Gastrocnemius medialis (tissue), 4 donors: ENCODE data around the gene SH3BP4. TPM values are rescaled to one million over a fixed set of nuclear protein-coding genes. Genes with fewer than 3 reads are reported as not detected.

Source experiments
- ATAC-seq, 2 donors: fragments of 150-250 bp; one replicate each; pipeline ENCODE4 v1.9.1; 2016
- DNase-seq, 2 donors: peaks; one replicate each; pipeline ENCODE4 v3.0.0-alpha.2; 2019
- H3K27ac ChIP-seq, 4 donors: fragments of 200-600 bp; sonication (generic); 1 replicate in 1 of 4; 2 replicates in 3 of 4; pipeline ENCODE4 v1.5.1; 2016 to 2018; ENCODE audit warnings: mild to moderate bottlenecking in 2 of 4, moderate library complexity in 1 of 4
- H3K27me3 ChIP-seq, 3 donors: fragments of 200-600 bp; sonication (generic) in 2 of 3; 1 replicate in 1 of 3; 2 replicates in 2 of 3; pipeline versions ENCODE4 v1.5.1 to v1.6.0; 2016 to 2019; ENCODE audit warnings: mild to moderate bottlenecking in 1 of 3, moderate library complexity in 1 of 3
- H3K36me3 ChIP-seq, 2 donors: fragments of 200-600 bp; sonication (generic) in 1 of 2; one replicate each; pipeline ENCODE4 v1.5.1; 2017 to 2018
- H3K4me1 ChIP-seq, 2 donors: fragments of 200-600 bp; sonication (generic) in 1 of 2; one replicate each; pipeline ENCODE4 v1.5.1; 2016 to 2017; ENCODE audit warnings: mild to moderate bottlenecking in 2 of 2
- H3K4me3 ChIP-seq, 4 donors: fragments of 200-600 bp; sonication (generic) in 3 of 4; 1 replicate in 1 of 4; 2 replicates in 3 of 4; pipeline ENCODE4 v1.5.1; 2016 to 2019; ENCODE audit warnings: mild to moderate bottlenecking in 2 of 4
- H3K9me3 ChIP-seq, 3 donors: fragments of 200-600 bp; sonication (generic) in 2 of 3; 1 replicate in 1 of 3; 2 replicates in 2 of 3; pipeline ENCODE4 v1.5.1; 2016 to 2019
- POLR2A ChIP-seq, 2 donors: fragments of 450-650 bp; IDR thresholded peaks; one replicate each; pipeline ENCODE4 v1.6.1; 2017; ENCODE audit warnings: antibody characterized with exemption in 2 of 2, mild to moderate bottlenecking in 2 of 2, moderate library complexity in 2 of 2
- in situ Hi-C, 4 donors: fragments of 200-750 bp; cut with MboI; loops; one replicate each; pipeline versions ENCODE4 v1.15.0 to v1.8.0; 2017; ENCODE audit warnings: low sequenced_read_pairs in 4 of 4
- intact Hi-C: fragments of 100-400 bp; cut with DNase I; formaldehyde crosslinking; loops from one replicate; pipeline ENCODE4 v1.15.1; 2023; ENCODE audit warnings: low total_unique reads
- total RNA-seq, 4 donors: library from RNA; depleted of rRNA; stranded (reverse); fragments of >200 nt; gene quantifications; one replicate each; pipeline versions ENCODE4 v1.1.0 to v1.2.3, GENCODE V29; 2016
- TF ChIP-seq, protein P1 (sequence below), 5 experiments: fragments of 450-650 bp in 3 of 5; fragments of 200-600 bp in 2 of 5; sonication (generic) in 2 of 5; IDR thresholded peaks in 4 of 5; conservative IDR thresholded peaks in 1 of 5; 1 replicate in 4 of 5; 2 replicates in 1 of 5; pipeline ENCODE4 v1.5.1; 2016 to 2019; ENCODE audit warnings: antibody characterized with exemption in 5 of 5, mild to moderate bottlenecking in 3 of 5, moderate library complexity in 3 of 5

SH3BP4 gene
- total RNA-seq, 4 donors from 2014 or later, result 10.2 to 36.9 (median 15.9) TPM

DNA sequence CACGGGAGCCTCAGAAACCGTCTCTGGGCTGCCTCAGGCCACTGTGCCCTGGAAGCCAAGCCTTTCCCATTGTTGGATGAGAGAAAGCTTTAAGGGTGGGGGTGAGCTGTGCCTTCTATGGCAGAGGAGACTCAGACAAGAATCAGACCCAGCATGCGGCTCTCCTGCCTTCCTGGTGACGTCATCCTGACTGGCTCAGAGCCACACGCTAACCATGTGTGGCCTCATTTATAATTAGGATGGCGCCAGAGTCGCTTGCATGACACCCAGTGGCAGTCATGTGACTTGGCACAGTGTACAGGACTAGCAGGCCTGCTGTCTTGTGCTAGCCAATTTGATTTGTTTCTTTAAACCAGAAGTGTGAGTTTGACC, 99.1 kb downstream of the SH3BP4 start:
- peaks cover 11 to 28% of the 10 kb centered on the region in 2 donors for H3K4me1 ChIP-seq
- DNase-seq, result peak; percentile 62 to 77
- in situ Hi-C loops, result no loop called here
- TF ChIP-seq POLR2A (IDR thresholded peaks at IDR 0.05), result peak in 1 of 2 donors; percentile 7
- TF ChIP-seq, protein P1, sequence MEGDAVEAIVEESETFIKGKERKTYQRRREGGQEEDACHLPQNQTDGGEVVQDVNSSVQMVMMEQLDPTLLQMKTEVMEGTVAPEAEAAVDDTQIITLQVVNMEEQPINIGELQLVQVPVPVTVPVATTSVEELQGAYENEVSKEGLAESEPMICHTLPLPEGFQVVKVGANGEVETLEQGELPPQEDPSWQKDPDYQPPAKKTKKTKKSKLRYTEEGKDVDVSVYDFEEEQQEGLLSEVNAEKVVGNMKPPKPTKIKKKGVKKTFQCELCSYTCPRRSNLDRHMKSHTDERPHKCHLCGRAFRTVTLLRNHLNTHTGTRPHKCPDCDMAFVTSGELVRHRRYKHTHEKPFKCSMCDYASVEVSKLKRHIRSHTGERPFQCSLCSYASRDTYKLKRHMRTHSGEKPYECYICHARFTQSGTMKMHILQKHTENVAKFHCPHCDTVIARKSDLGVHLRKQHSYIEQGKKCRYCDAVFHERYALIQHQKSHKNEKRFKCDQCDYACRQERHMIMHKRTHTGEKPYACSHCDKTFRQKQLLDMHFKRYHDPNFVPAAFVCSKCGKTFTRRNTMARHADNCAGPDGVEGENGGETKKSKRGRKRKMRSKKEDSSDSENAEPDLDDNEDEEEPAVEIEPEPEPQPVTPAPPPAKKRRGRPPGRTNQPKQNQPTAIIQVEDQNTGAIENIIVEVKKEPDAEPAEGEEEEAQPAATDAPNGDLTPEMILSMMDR (IDR thresholded peaks at IDR 0.05 in 4 of 5, conservative IDR thresholded peaks at IDR 0.05 in 1 of 5), result no peak
- H3K4me3 ChIP-seq, result no peak overlapping the region
- intact Hi-C loops, result loop anchor here (5.0 kb wide), 1 partner anchor 99 kb away; the partner anchor contains the start of gene SH3BP4
- peak; percentile 71 to 77 for ATAC-seq
- H3K27ac ChIP-seq, result peak overlapping the region; percentile 43 to 67 (median 62)
- H3K27me3 ChIP-seq, result no peaks in the 10 kb centered on the region
- H3K9me3 ChIP-seq, result no peaks in the 10 kb centered on the region
- no peaks in the 10 kb centered on the region for H3K36me3 ChIP-seq

DNA sequence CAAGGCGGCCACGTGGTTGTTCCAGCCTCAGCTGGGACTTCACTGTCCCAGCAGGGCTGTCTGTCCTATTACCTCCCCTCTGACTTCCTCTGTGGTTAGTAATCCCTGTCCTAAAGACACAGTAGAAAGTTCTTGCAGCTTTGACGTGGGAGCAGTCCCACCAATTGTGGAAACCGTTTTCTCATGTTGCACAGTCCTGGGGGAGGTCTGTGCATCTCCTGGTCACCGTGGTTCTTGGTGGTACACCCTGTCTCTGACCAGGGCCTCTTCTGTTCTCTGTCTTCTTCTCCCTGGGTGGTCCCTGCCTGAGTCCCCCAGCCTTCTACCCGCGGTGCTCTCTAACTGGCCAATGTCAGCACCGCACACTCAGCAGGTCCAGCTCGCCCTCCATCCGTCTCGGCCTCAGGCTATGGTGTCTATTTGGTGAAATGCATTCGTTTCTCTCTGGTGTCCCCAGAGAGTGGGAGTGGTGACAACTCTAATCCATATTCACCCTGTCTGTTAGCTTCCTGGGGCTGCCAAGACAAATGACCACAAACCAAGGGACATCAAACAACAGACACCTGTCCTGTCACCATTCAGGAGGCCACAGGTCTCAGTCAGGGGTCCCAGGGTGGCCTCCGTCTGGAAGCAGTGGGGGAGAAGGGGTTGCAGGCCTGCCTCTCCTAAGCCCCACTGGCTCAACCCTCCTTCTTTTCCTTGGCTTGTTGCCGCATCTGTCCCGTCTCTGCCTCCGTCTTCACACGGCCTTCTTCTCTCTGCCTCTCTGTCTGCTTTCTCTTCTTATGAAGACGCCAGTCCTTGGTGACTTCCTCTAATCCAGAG, 99.8 kb downstream of the SH3BP4 start:
- H3K4me3 ChIP-seq, result no peak overlapping the region
- TF ChIP-seq POLR2A (IDR thresholded peaks at IDR 0.05), result no peak
- TF ChIP-seq, protein P1 (IDR thresholded peaks at IDR 0.05 in 4 of 5, conservative IDR thresholded peaks at IDR 0.05 in 1 of 5), result peak in 1 of 5 experiments; percentile 5
- no peaks in the 10 kb centered on the region for H3K27me3 ChIP-seq
- no peaks in the 10 kb centered on the region for H3K36me3 ChIP-seq
- in situ Hi-C loops, result no loop called here
- ATAC-seq, result peak; percentile 18 to 37
- intact Hi-C loops, result loop anchor here (5.0 kb wide), 1 partner anchor 99 kb away; the partner anchor contains the start of gene SH3BP4
- H3K27ac ChIP-seq, result peak overlapping the region in 3 of 4 donors; percentile 32 to 67 (median 62)
- H3K9me3 ChIP-seq, result no peaks in the 10 kb centered on the region
- DNase-seq, result no peak
- H3K4me1 ChIP-seq, result peaks cover 11 to 28% of the 10 kb centered on the region in 2 donors

DNA sequence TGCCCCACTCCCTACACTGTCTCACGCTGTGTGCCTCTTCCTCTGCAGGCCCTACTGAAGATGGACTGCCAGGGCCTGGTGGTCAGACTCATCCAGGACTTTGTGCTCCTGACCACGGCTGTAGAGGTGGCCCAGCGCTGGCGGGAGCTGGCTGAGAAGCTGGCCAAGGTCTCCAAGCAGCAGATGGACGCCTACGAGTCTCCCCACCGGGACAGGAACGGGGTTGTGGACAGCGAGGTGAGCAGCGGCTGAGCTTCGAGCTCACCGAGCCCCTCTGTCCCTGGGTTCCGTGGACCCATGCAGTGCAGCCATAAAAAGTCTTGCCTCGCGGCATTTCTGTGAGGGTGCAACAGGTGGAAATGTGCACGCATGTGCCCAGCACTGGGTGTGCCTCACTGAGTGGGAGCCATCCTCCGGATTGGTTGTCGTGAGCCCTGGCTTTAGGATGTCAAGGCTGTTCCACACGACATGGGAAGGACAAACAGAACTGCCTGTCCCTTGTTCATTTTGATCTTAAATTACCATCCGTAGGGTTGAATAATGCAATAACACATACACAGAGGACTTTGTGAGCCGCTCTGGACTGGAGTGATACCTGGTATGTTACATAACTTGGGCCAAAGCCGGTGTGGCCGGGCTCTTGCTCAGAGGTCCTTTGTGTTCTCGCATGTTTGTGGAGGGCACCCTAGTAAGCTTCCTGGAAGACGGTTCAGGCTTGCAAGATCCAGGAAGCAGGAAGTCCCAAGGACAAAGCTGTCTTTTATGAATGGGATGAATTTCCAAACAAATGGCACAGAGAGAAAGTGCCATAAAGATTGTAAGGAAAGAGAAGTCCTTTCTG, 100.9 kb downstream of the SH3BP4 start:
- no peaks in the 10 kb centered on the region for H3K27me3 ChIP-seq
- in situ Hi-C loops (no loop called here), intact Hi-C loops (loop anchor here (5.0 kb wide), 1 partner anchor 100 kb away; the partner anchor contains the start of gene SH3BP4)
- DNase-seq (no peak), ATAC-seq (no peak)
- no peak overlapping the region for H3K4me3 ChIP-seq
- H3K4me1 ChIP-seq, result peaks cover 11 to 28% of the 10 kb centered on the region in 2 donors
- H3K9me3 ChIP-seq, result no peaks in the 10 kb centered on the region
- no peaks in the 10 kb centered on the region for H3K36me3 ChIP-seq
- no peak for TF ChIP-seq POLR2A (IDR thresholded peaks at IDR 0.05)
- TF ChIP-seq, protein P1 (IDR thresholded peaks at IDR 0.05 in 4 of 5, conservative IDR thresholded peaks at IDR 0.05 in 1 of 5), result no peak
- H3K27ac ChIP-seq, result no peak overlapping the region

DNA sequence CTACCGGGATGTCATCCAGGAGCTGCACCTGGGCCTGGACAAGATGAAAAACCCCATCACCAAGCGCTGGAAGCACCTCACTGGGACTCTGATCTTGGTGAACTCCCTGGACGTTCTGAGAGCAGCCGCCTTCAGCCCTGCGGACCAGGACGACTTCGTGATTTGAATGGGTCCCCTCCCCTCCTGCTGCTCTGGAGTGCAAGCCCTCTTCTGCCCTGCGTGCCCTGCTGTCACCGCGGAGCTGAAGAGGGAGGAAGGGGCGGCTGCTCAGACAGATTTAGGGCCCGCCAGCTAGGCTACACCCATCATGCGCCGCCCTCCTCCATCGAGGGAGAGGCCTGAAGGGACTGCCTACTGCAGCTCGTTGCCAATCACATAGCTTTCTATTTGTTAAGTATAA, 101.8 kb downstream of the SH3BP4 start:
- H3K27ac ChIP-seq, result no peak overlapping the region
- in situ Hi-C loops, result no loop called here
- H3K27me3 ChIP-seq, result no peaks in the 10 kb centered on the region
- peaks cover 11 to 22% of the 10 kb centered on the region in 2 donors for H3K4me1 ChIP-seq
- ATAC-seq (no peak), DNase-seq (no peak)
- no peaks in the 10 kb centered on the region for H3K9me3 ChIP-seq
- intact Hi-C loops, result loop anchor here (5.0 kb wide), 1 partner anchor 101 kb away; the partner anchor contains the start of gene SH3BP4
- TF ChIP-seq, protein P1 (IDR thresholded peaks at IDR 0.05 in 4 of 5, conservative IDR thresholded peaks at IDR 0.05 in 1 of 5), result no peak
- no peak for TF ChIP-seq POLR2A (IDR thresholded peaks at IDR 0.05)
- no peak overlapping the region for H3K4me3 ChIP-seq
- no peaks in the 10 kb centered on the region for H3K36me3 ChIP-seq
